Left ventricle myocardium inferior (tissue), 1 donor: ENCODE measurements around the gene MUC3A. TPM values are rescaled to one million over a fixed set of nuclear protein-coding genes. Genes with fewer than 3 reads are reported as not detected.

Experiments used
- DNase-seq: peaks from one replicate; pipeline ENCODE4 v3.0.0-alpha.2; 2020
- H3K27ac ChIP-seq: fragments of 200-600 bp; replicated peaks from 2 replicates; pipeline ENCODE4 v1.8.0; 2021
- H3K27me3 ChIP-seq: fragments of 200-600 bp; 2 replicates; pipeline ENCODE4 v1.8.0; 2021; ENCODE audit warnings: low read depth
- H3K36me3 ChIP-seq: fragments of 200-600 bp; 2 replicates; pipeline ENCODE4 v1.8.0; 2021
- H3K4me1 ChIP-seq: fragments of 200-600 bp; 2 replicates; pipeline ENCODE4 v1.8.0; 2021
- H3K4me3 ChIP-seq: fragments of 200-600 bp; 2 replicates; pipeline ENCODE4 v1.8.0; 2021; ENCODE audit warnings: mild to moderate bottlenecking, moderate library complexity
- H3K9me3 ChIP-seq: fragments of 200-600 bp; replicated peaks from 2 replicates; pipeline ENCODE4 v1.8.0; 2021
- CTCF ChIP-seq: fragments of 200-600 bp; IDR thresholded peaks from 2 replicates; pipeline ENCODE4 v1.8.0; 2021; ENCODE audit warnings: antibody characterized with exemption, mild to moderate bottlenecking, borderline replicate concordance
- intact Hi-C: fragments of 100-400 bp; cut with micrococcal nuclease; formaldehyde crosslinking; loops from one replicate; pipeline ENCODE4 v1.11.0; 2022
- total RNA-seq: library from RNA; stranded (reverse); fragmentation: NEBNext Ultra II Directional; extraction: Animal tissue kit (Norgen Biotek cat#: 25700); gene quantifications from one replicate; pipeline ENCODE4 v1.2.1, GENCODE V29; 2021
- donor health status: DM: no; HTN: yes; CAD: no; lungs with severe emphysema.

MUC3A gene
- total RNA-seq, 1 donor from 2014 or later, result 0.19 TPM

DNA sequence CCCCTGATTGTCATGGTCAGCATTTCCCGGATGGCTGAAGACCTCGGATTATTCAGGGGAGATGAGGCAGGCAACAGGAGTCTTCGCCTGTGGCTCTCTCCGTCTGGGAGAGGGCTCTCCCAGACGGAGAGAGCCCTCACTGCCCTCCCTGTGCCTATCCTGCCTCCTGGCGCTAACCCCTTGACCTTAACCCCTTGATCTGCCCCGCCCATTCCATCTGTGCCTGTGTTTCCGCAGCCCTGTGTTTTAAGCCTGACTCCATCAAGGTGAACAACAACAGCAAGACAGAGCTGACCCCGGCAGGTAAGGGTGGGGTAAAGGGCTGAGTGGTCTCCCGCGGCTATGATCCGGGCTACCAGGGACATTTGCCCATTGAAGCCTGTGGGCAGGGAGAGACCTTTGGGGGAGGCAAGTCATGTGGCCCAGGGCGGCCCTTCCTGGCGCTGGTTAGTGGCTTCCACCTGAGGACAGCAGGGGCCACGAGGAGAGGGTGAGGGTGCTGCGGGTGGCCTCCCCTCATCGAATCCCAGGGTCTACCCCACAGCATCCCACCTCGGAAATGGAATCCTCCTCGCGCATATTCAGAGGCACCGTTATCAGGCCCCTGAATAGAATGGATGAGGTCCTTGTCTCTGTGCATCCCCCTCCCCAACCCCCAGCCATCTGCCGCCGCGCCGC lies 15.8 kb downstream of the MUC3A start:
- Histone ChIP-seq H3K27me3 (peaks cover 97% of the 10 kb centered on the region), H3K9me3 (no peaks in the 10 kb centered on the region), H3K4me1 (peaks cover 15% of the 10 kb centered on the region), H3K4me3 (peak overlapping the region; percentile 50), H3K27ac (no peak overlapping the region), H3K36me3 (no peaks in the 10 kb centered on the region)
- no peak for DNase-seq
- TF ChIP-seq CTCF, result no peak
- intact Hi-C loops, result loop anchor here (10.0 kb wide), 1 partner anchor 90 kb away; no protein-coding TSS in a partner anchor

- intact Hi-C loops, result loop anchor here (10.0 kb wide), 1 partner anchor 89 kb away; no protein-coding TSS in a partner anchor
- peak overlapping the region; percentile 50 for H3K4me3 ChIP-seq
- H3K27ac ChIP-seq, result no peak overlapping the region
Observed at GRCh38 chr7:100965723-100966541, 16.6 kb downstream of the MUC3A start.

DNA sequence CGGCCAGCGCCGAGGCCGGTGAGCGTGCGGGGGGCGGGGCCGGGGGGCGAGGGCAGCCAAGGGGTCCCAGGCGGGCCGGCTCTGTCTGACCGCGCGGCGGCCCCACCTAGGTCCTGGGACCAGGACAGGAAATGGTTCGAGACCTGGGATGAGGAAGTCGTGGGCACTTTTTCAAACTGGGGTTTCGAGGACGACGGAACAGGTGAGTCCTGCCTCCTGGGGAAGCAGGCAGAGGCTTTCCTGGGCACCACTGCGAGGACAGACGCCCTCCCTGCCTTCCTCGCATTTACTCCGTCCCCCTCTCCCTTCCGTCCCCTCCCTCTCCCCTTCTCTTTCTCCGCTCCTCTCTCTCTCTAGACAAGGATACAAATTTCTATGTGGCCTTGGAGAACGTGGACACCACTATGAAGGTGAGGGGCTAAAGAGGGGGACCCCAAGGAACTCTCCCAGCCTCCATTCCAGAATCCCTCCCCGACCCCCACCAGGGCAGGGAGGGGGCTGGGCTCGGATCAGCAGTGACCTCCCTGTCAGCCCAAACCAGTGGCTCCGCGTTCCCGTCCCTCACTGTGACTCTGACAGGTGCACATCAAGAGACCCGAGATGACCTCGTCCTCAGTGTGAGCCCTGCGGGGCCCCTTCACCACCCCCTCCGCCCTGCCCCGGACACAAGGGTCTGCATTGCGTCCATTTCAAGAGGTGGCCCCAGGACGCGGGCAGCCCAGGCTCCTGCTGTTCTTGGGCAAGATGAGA lies 17.4 kb downstream of the MUC3A start:
- Histone ChIP-seq H3K4me3 (peak overlapping the region; percentile 50), H3K36me3 (no peaks in the 10 kb centered on the region), H3K27ac (no peak overlapping the region), H3K27me3 (peaks cover 94% of the 10 kb centered on the region), H3K4me1 (peaks cover 15% of the 10 kb centered on the region), H3K9me3 (no peaks in the 10 kb centered on the region)
- no peak for DNase-seq
- TF ChIP-seq CTCF, result no peak
- intact Hi-C loops, result loop anchor here (10.0 kb wide), 1 partner anchor 88 kb away; no protein-coding TSS in a partner anchor

More at GRCh38 chr7:100965723-100966541, 16.6 kb downstream of the MUC3A start:
- peak; percentile 74 for TF ChIP-seq CTCF
- Histone ChIP-seq H3K9me3 (no peaks in the 10 kb centered on the region), H3K36me3 (no peaks in the 10 kb centered on the region), H3K4me1 (peaks cover 15% of the 10 kb centered on the region), H3K27me3 (peaks cover 94% of the 10 kb centered on the region)
- peak; percentile 51 for DNase-seq

GRCh38 chr7:100967292-100967863 lies 18.0 kb downstream of the MUC3A start:
- Histone ChIP-seq H3K4me3 (no peak overlapping the region), H3K36me3 (no peaks in the 10 kb centered on the region), H3K9me3 (no peaks in the 10 kb centered on the region), H3K27me3 (peaks cover 97% of the 10 kb centered on the region), H3K27ac (no peak overlapping the region), H3K4me1 (peaks cover 15% of the 10 kb centered on the region)
- intact Hi-C loops, result loop anchor here (10.0 kb wide), 1 partner anchor 87 kb away; no protein-coding TSS in a partner anchor
- TF ChIP-seq CTCF, result no peak
- no peak for DNase-seq

- Histone ChIP-seq H3K27me3 (peaks cover 97% of the 10 kb centered on the region), H3K9me3 (no peaks in the 10 kb centered on the region), H3K4me1 (peaks cover 15% of the 10 kb centered on the region), H3K36me3 (no peaks in the 10 kb centered on the region), H3K4me3 (no peak overlapping the region), H3K27ac (no peak overlapping the region)
- no peak for TF ChIP-seq CTCF
- no peak for DNase-seq
- intact Hi-C loops, result loop anchor here (10.0 kb wide), 1 partner anchor 87 kb away; no protein-coding TSS in a partner anchor
Observed at GRCh38 chr7:100968031-100968430, 18.7 kb downstream of the MUC3A start.
